ENCODE measurements around the gene ARHGAP40. TPM values are rescaled to one million over a fixed set of nuclear protein-coding genes. Genes with fewer than 3 reads are reported as not detected.
"Not testable (repeated sequence)": the region's sequence is repeated elsewhere in the genome, so short reads cannot be mapped to it uniquely, and the experiment has no call there.

Gene ARHGAP40
- total RNA-seq, 2 experiments from 2014 or later: not detected

- DNase-seq (no peak), ATAC-seq (ENCODE audit: poor library complexity) (no peak)
- H3K4me3 ChIP-seq (ENCODE audit: low read length): no peak overlapping the region
- no peaks in the 10 kb centered on the region for H3K36me3 ChIP-seq (ENCODE audit: insufficient read depth, low read length)
- H3K27me3 ChIP-seq (ENCODE audit: control insufficient read depth in 1 of 2, insufficient read depth in 2 of 2, low read length in 2 of 2): no peaks in the 10 kb centered on the region
- no peak overlapping the region for H3K27ac ChIP-seq (ENCODE audit: low read depth in 1 of 2, low read length in 2 of 2)
- TF ChIP-seq CTCF (IDR thresholded peaks at IDR 0.05): no peak
- H3K9me3 ChIP-seq (ENCODE audit: control insufficient read depth in 1 of 2, insufficient read depth in 1 of 2, low read length in 2 of 2): peaks cover 0 to 7% of the 10 kb centered on the region in 2 experiments
- H3K4me3 Mint-ChIP-seq: no peak overlapping the region
- no peaks in the 10 kb centered on the region for H3K36me3 Mint-ChIP-seq (ENCODE audit: low read depth)
- ChIA-PET POLR2A (no interaction called here), CTCF (no interaction called here)
- no peak overlapping the region for H3K27ac Mint-ChIP-seq
- no peaks in the 10 kb centered on the region for H3K9me3 Mint-ChIP-seq
- H3K4me1 ChIP-seq (ENCODE audit: insufficient read depth, low read length): no peaks in the 10 kb centered on the region
- no peaks in the 10 kb centered on the region for H3K4me1 Mint-ChIP-seq (ENCODE audit: low read depth)
- intact Hi-C loops (cut with DNase I, micrococcal nuclease): no loop called here
- H3K27me3 Mint-ChIP-seq: peaks cover 8% of the 10 kb centered on the region
Observed at GRCh38 chr20:38589967-38590675, 11.5 kb upstream of the ARHGAP40 start.

GRCh38 chr20:38590676-38591473 is 10.7 kb upstream of the ARHGAP40 start:
- ATAC-seq (ENCODE audit: poor library complexity) (no peak), DNase-seq (no peak)
- H3K27me3 Mint-ChIP-seq: peaks cover 8% of the 10 kb centered on the region
- CTCF ChIA-PET: no interaction called here
- intact Hi-C loops (cut with DNase I, micrococcal nuclease): no loop called here
- H3K36me3 Mint-ChIP-seq (ENCODE audit: low read depth): no peaks in the 10 kb centered on the region
- peaks cover 0 to 4% of the 10 kb centered on the region in 2 experiments for H3K9me3 ChIP-seq (ENCODE audit: control insufficient read depth in 1 of 2, insufficient read depth in 1 of 2, low read length in 2 of 2)
- no peaks in the 10 kb centered on the region for H3K36me3 ChIP-seq (ENCODE audit: insufficient read depth, low read length)
- H3K4me1 Mint-ChIP-seq (ENCODE audit: low read depth): no peaks in the 10 kb centered on the region
- no peaks in the 10 kb centered on the region for H3K27me3 ChIP-seq (ENCODE audit: control insufficient read depth in 1 of 2, insufficient read depth in 2 of 2, low read length in 2 of 2)
- no peaks in the 10 kb centered on the region for H3K4me1 ChIP-seq (ENCODE audit: insufficient read depth, low read length)
- no peak overlapping the region for H3K4me3 ChIP-seq (ENCODE audit: low read length)
- no peak overlapping the region for H3K27ac Mint-ChIP-seq
- H3K27ac ChIP-seq (ENCODE audit: low read depth in 1 of 2, low read length in 2 of 2): no peak overlapping the region
- no peak for TF ChIP-seq CTCF (IDR thresholded peaks at IDR 0.05)
- no peak overlapping the region for H3K4me3 Mint-ChIP-seq
- POLR2A ChIA-PET: no interaction called here
- H3K9me3 Mint-ChIP-seq: no peaks in the 10 kb centered on the region

GRCh38 chr20:38591474-38592410 is 9.9 kb upstream of the ARHGAP40 start:
- Mint-ChIP-seq H3K9me3 (no peaks in the 10 kb centered on the region), H3K27ac (no peak overlapping the region), H3K27me3 (peaks cover 7% of the 10 kb centered on the region), H3K36me3 (ENCODE audit: low read depth) (no peaks in the 10 kb centered on the region), H3K4me1 (ENCODE audit: low read depth) (no peaks in the 10 kb centered on the region), H3K4me3 (no peak overlapping the region)
- no peaks in the 10 kb centered on the region for H3K36me3 ChIP-seq (ENCODE audit: insufficient read depth, low read length)
- H3K27me3 ChIP-seq (ENCODE audit: control insufficient read depth in 1 of 2, insufficient read depth in 2 of 2, low read length in 2 of 2): no peaks in the 10 kb centered on the region
- no peak overlapping the region for H3K4me3 ChIP-seq (ENCODE audit: low read length)
- H3K27ac ChIP-seq (ENCODE audit: low read depth in 1 of 2, low read length in 2 of 2): no peak overlapping the region
- no peaks in the 10 kb centered on the region for H3K9me3 ChIP-seq (ENCODE audit: control insufficient read depth in 1 of 2, insufficient read depth in 1 of 2, low read length in 2 of 2)
- CTCF ChIA-PET: no interaction called here
- ATAC-seq (ENCODE audit: poor library complexity) (no peak), DNase-seq (no peak)
- POLR2A ChIA-PET: no interaction called here
- no peaks in the 10 kb centered on the region for H3K4me1 ChIP-seq (ENCODE audit: insufficient read depth, low read length)
- no peak for TF ChIP-seq CTCF (IDR thresholded peaks at IDR 0.05)
- intact Hi-C loops (cut with DNase I, micrococcal nuclease): no loop called here

- H3K9me3 Mint-ChIP-seq; H3K27ac Mint-ChIP-seq; H3K4me3 Mint-ChIP-seq; POLR2A ChIA-PET; CTCF ChIA-PET; H3K4me1 Mint-ChIP-seq (ENCODE audit: low read depth); ATAC-seq (ENCODE audit: poor library complexity); H3K4me3 ChIP-seq (ENCODE audit: low read length); intact Hi-C loops (cut with DNase I, micrococcal nuclease); H3K27ac ChIP-seq (ENCODE audit: low read depth in 1 of 2, low read length in 2 of 2); H3K27me3 ChIP-seq (ENCODE audit: control insufficient read depth in 1 of 2, insufficient read depth in 2 of 2, low read length in 2 of 2); H3K36me3 Mint-ChIP-seq (ENCODE audit: low read depth); H3K27me3 Mint-ChIP-seq; DNase-seq; H3K36me3 ChIP-seq (ENCODE audit: insufficient read depth, low read length); H3K9me3 ChIP-seq (ENCODE audit: control insufficient read depth in 1 of 2, insufficient read depth in 1 of 2, low read length in 2 of 2); H3K4me1 ChIP-seq (ENCODE audit: insufficient read depth, low read length): not testable (repeated sequence)
Observed at GRCh38 chr20:38592411-38592790, 9.2 kb upstream of the ARHGAP40 start.

- H3K27me3 ChIP-seq (ENCODE audit: control insufficient read depth in 1 of 2, insufficient read depth in 2 of 2, low read length in 2 of 2); POLR2A ChIA-PET; H3K4me1 ChIP-seq (ENCODE audit: insufficient read depth, low read length); ATAC-seq (ENCODE audit: poor library complexity); H3K36me3 ChIP-seq (ENCODE audit: insufficient read depth, low read length); H3K4me1 Mint-ChIP-seq (ENCODE audit: low read depth); H3K9me3 Mint-ChIP-seq; H3K36me3 Mint-ChIP-seq (ENCODE audit: low read depth); H3K9me3 ChIP-seq (ENCODE audit: control insufficient read depth in 1 of 2, insufficient read depth in 1 of 2, low read length in 2 of 2); H3K27ac ChIP-seq (ENCODE audit: low read depth in 1 of 2, low read length in 2 of 2); H3K4me3 ChIP-seq (ENCODE audit: low read length); H3K27me3 Mint-ChIP-seq; CTCF ChIA-PET; intact Hi-C loops (cut with DNase I, micrococcal nuclease); DNase-seq; H3K4me3 Mint-ChIP-seq; H3K27ac Mint-ChIP-seq: not testable (repeated sequence)
Observed at GRCh38 chr20:38594281-38594680, 7.3 kb upstream of the ARHGAP40 start.

Data from CD4-positive, alpha-beta T cell (primary cell).